Measurements from ENCODE around the gene CEACAM8. TPM values are rescaled to one million over a fixed set of nuclear protein-coding genes. Genes with fewer than 3 reads are reported as not detected.
"Not testable (repeated sequence)": the region's sequence is repeated elsewhere in the genome, so short reads cannot be mapped to it uniquely, and the experiment has no call there.

CEACAM8 gene
- total RNA-seq = not detected in 2 replicates

- H3K27ac ChIP-seq (ENCODE audit: low read depth, low read length) = no peak within 1 kb of the TSS
- H3K36me3 ChIP-seq (ENCODE audit: insufficient read depth, low read length) = no peaks in the 10 kb centered on the region
These were observed at the start of gene CEACAM8 for GRCh38 chr19:42594617-42595489. TSS of gene CEACAM8 (minus strand) at chr19:42594924. CDS start at chr19:42594828, 96 bp downstream.

GRCh38 chr19:42639324-42640092 lies 44.8 kb upstream of the CEACAM8 start:
- not testable (repeated sequence) for H3K27me3 ChIP-seq (ENCODE audit: insufficient read depth, low read length); H3K36me3 ChIP-seq (ENCODE audit: insufficient read depth, low read length); H3K4me3 ChIP-seq (ENCODE audit: insufficient read depth, low read length); H3K9me3 ChIP-seq (ENCODE audit: low read depth, low read length); H3K4me2 ChIP-seq (ENCODE audit: insufficient read depth, low read length); H4K20me1 ChIP-seq (ENCODE audit: insufficient read depth, low read length); DNase-seq (ENCODE audit: insufficient read length, low spot score, missing footprints); H3K79me2 ChIP-seq (ENCODE audit: insufficient read depth, low read length); H3K4me1 ChIP-seq (ENCODE audit: insufficient read depth, low read length); H3K27ac ChIP-seq (ENCODE audit: low read depth, low read length); H2AFZ ChIP-seq (ENCODE audit: low read length)

More at GRCh38 chr19:42594617-42595489, at the start of gene CEACAM8:
- peaks cover 20% of the 10 kb centered on the region for H3K27me3 ChIP-seq (ENCODE audit: insufficient read depth, low read length)
- H3K9me3 ChIP-seq (ENCODE audit: low read depth, low read length) = no peaks in the 10 kb centered on the region
- H3K4me1 ChIP-seq (ENCODE audit: insufficient read depth, low read length) = no peaks in the 10 kb centered on the region
- DNase-seq (ENCODE audit: insufficient read length, low spot score, missing footprints) = no peak
- H4K20me1 ChIP-seq (ENCODE audit: insufficient read depth, low read length) = peaks cover 6% of the 10 kb centered on the region
- no peak for TF ChIP-seq CTCF (IDR thresholded peaks at IDR 0.05; ENCODE audit: extremely low read depth, low read depth, low read length)
- no peak within 1 kb of the TSS for H3K4me2 ChIP-seq (ENCODE audit: insufficient read depth, low read length)
- H3K4me3 ChIP-seq (ENCODE audit: insufficient read depth, low read length) = no peak within 1 kb of the TSS
- no peaks in the 10 kb centered on the region for H3K79me2 ChIP-seq (ENCODE audit: insufficient read depth, low read length)
- no peak within 1 kb of the TSS for H2AFZ ChIP-seq (ENCODE audit: low read length)

GRCh38 chr19:42635233-42635539 lies 40.5 kb upstream of the CEACAM8 start:
- Histone ChIP-seq H3K27me3 (ENCODE audit: insufficient read depth, low read length) (peaks cover 14% of the 10 kb centered on the region), H4K20me1 (ENCODE audit: insufficient read depth, low read length) (no peaks in the 10 kb centered on the region), H3K4me2 (ENCODE audit: insufficient read depth, low read length) (no peak overlapping the region), H3K9me3 (ENCODE audit: low read depth, low read length) (no peaks in the 10 kb centered on the region), H3K36me3 (ENCODE audit: insufficient read depth, low read length) (no peaks in the 10 kb centered on the region), H2AFZ (ENCODE audit: low read length) (peak overlapping the region; percentile 62), H3K27ac (ENCODE audit: low read depth, low read length) (no peak overlapping the region), H3K79me2 (ENCODE audit: insufficient read depth, low read length) (no peaks in the 10 kb centered on the region), H3K4me1 (ENCODE audit: insufficient read depth, low read length) (no peaks in the 10 kb centered on the region), H3K4me3 (ENCODE audit: insufficient read depth, low read length) (no peak overlapping the region)
- no peak for TF ChIP-seq CTCF (IDR thresholded peaks at IDR 0.05; ENCODE audit: extremely low read depth, low read depth, low read length)
- no peak for DNase-seq (ENCODE audit: insufficient read length, low spot score, missing footprints)

GRCh38 chr19:42634409-42635232 lies 39.9 kb upstream of the CEACAM8 start:
- H3K36me3 ChIP-seq (ENCODE audit: insufficient read depth, low read length) = no peaks in the 10 kb centered on the region
- peak; percentile 87 for DNase-seq (ENCODE audit: insufficient read length, low spot score, missing footprints)
- H3K4me3 ChIP-seq (ENCODE audit: insufficient read depth, low read length) = no peak overlapping the region
- H4K20me1 ChIP-seq (ENCODE audit: insufficient read depth, low read length) = no peaks in the 10 kb centered on the region
- no peak overlapping the region for H3K4me2 ChIP-seq (ENCODE audit: insufficient read depth, low read length)
- H3K27ac ChIP-seq (ENCODE audit: low read depth, low read length) = no peak overlapping the region
- H3K79me2 ChIP-seq (ENCODE audit: insufficient read depth, low read length) = no peaks in the 10 kb centered on the region
- H2AFZ ChIP-seq (ENCODE audit: low read length) = peak overlapping the region; percentile 62
- no peaks in the 10 kb centered on the region for H3K9me3 ChIP-seq (ENCODE audit: low read depth, low read length)
- peak; percentile 89 for TF ChIP-seq CTCF (IDR thresholded peaks at IDR 0.05; ENCODE audit: extremely low read depth, low read depth, low read length)
- peaks cover 14% of the 10 kb centered on the region for H3K27me3 ChIP-seq (ENCODE audit: insufficient read depth, low read length)
- no peaks in the 10 kb centered on the region for H3K4me1 ChIP-seq (ENCODE audit: insufficient read depth, low read length)
